H1 (cell line): ENCODE measurements around the gene SOCS3. TPM values are rescaled to one million over a fixed set of nuclear protein-coding genes. Genes with fewer than 3 reads are reported as not detected.

Experiments used
- ATF3 ChIP-seq: IDR thresholded peaks from 2 replicates; pipeline ENCODE4 v1.6.1; 2011; ENCODE audit warnings: low read depth, mild to moderate bottlenecking, low read length; ENCODE audit not compliant: insufficient read depth
- BACH1 ChIP-seq: IDR thresholded peaks from 2 replicates; pipeline ENCODE4 v1.6.1; 2012; ENCODE audit warnings: low read length, improper control_type of control experiment
- EP300 ChIP-seq, 2 experiments: IDR thresholded peaks; 1 replicate in 1 of 2; 2 replicates in 1 of 2; pipeline ENCODE4 v1.6.1; 2011 to 2012; ENCODE audit warnings: low read depth in 2 of 2, low read length in 2 of 2, mild to moderate bottlenecking in 2 of 2, borderline replicate concordance in 1 of 2, inconsistent platforms in 1 of 2, moderate library complexity in 1 of 2
- GABPA ChIP-seq: IDR thresholded peaks from 2 replicates; pipeline ENCODE4 v1.6.1; 2011; ENCODE audit warnings: mild to moderate bottlenecking, low read length, moderate library complexity, borderline replicate concordance; ENCODE audit not compliant: insufficient read depth
- HDAC2 ChIP-seq, 2 experiments: fragments of 300-600 bp in 1 of 2; sonication (generic) in 1 of 2; IDR thresholded peaks; 2 replicates each; pipeline ENCODE4 v1.6.1; 2011 to 2012; ENCODE audit warnings: low read depth in 2 of 2, low read length in 2 of 2, mild to moderate bottlenecking in 2 of 2, moderate library complexity in 2 of 2, borderline replicate concordance in 1 of 2, inconsistent platforms in 1 of 2
- RFX5 ChIP-seq: IDR thresholded peaks from 2 replicates; pipeline ENCODE4 v1.6.1; 2011; ENCODE audit warnings: low read depth, low read length, improper control_type of control experiment, borderline replicate concordance
- RXRA ChIP-seq: IDR thresholded peaks from 2 replicates; pipeline ENCODE4 v1.6.1; 2011; ENCODE audit warnings: low read depth, mild to moderate bottlenecking, low read length, moderate library complexity; ENCODE audit not compliant: insufficient read depth
- TAF1 ChIP-seq: IDR thresholded peaks from 2 replicates; pipeline ENCODE4 v1.6.1; 2011; ENCODE audit warnings: mild to moderate bottlenecking, low read depth, low read length
- TBP ChIP-seq: IDR thresholded peaks from 2 replicates; pipeline ENCODE4 v1.6.1; 2011; ENCODE audit warnings: low read depth, low read length, improper control_type of control experiment
- TCF12 ChIP-seq: IDR thresholded peaks from 2 replicates; pipeline ENCODE4 v1.6.1; 2011; ENCODE audit warnings: low read depth, mild to moderate bottlenecking, low read length
- TEAD4 ChIP-seq: IDR thresholded peaks from 2 replicates; pipeline ENCODE4 v1.6.1; 2012; ENCODE audit warnings: low read depth, low read length, inconsistent platforms, mixed read lengths
- polyA plus RNA-seq, 7 experiments: library from polyadenylated mRNA; depleted of rRNA in 3 of 7; stranded (reverse) in 5 of 7; unstranded in 2 of 7; fragments of >200 nt in 5 of 7; fragments of 200-250 nt in 2 of 7; gene quantifications; 1 replicate in 5 of 7; 2 replicates in 1 of 7; 4 replicates in 1 of 7; pipeline versions ENCODE4 v1.2.1 to v1.2.3, GENCODE V29; 2011 to 2013; ENCODE audit warnings: missing spikeins in 2 of 7, mixed read lengths in 2 of 7
- total RNA-seq: library from RNA; stranded (reverse); fragmentation: NEBNext Ultra II Directional; extraction: Animal tissue kit (Norgen Biotek cat#: 25700); gene quantifications from 2 replicates; pipeline ENCODE4 v1.2.1, GENCODE V29; 2021

The SOCS3 gene
- total and polyA plus RNA-seq, 2 of the 8 experiments (the other 6 are each of a cell fraction or from before 2014, with no cell fraction given) = 10.1 to 47.9 TPM

DNA sequence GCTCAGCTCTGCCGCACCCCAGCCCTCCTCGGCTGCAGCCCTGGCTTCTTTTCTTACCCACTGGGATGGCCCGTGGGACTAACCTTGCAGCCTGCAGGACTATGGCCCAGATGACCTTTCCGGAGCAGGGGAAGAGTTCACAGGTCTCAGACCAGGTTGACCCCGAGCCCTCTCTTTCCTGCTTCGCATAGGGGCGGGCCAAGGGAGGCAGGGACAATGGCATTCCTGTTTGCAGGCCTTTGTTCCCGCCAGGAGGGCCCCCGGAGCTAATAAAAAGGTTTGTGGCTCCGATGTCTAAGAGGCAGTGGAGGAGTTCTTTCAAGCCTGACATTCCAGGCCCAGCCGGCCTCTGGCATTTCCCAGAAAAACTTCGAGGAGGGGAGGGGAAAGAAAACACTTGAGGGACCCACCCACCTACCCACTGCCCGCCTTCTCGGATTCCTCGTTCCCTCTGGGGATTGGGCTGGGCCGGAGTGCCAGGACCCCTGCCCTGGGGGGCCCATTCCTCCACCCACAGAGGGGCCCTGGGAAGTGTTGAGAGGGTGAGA, 5.8 kb upstream of the SOCS3 start (continued):
- TF ChIP-seq GABPA = 0 out of 2 replicates have a peak, but pooled peaks have one; percentile 11
- TF ChIP-seq HDAC2 (IDR thresholded peaks at IDR 0.05; ENCODE audit: borderline replicate concordance in 1 of 2, low read depth in 2 of 2, low read length in 2 of 2) = 0 out of 4 replicates have a peak, but pooled peaks have one; percentile 14 to 22
- peak; percentile 97 for TF ChIP-seq TEAD4
- TF ChIP-seq RXRA = peak; percentile 82; the same call in 1 of the 2 replicates
- peak; percentile 40; the same call in 1 of the 2 replicates for TF ChIP-seq TBP
- TF ChIP-seq BACH1 = peak; percentile 84
- TF ChIP-seq EP300 (IDR thresholded peaks at IDR 0.05; ENCODE audit: borderline replicate concordance in 1 of 2, low read depth in 2 of 2, low read length in 2 of 2) = peak in 1 of 2 experiments; percentile 57; a peak in 1 of 3 replicates
- TF ChIP-seq TAF1 = 0 out of 2 replicates have a peak, but pooled peaks have one; percentile 36
- TF ChIP-seq ATF3 = no peak
- TF ChIP-seq TCF12 = 0 out of 2 replicates have a peak, but pooled peaks have one; percentile 3
- TF ChIP-seq RFX5 = no peak
